ENCODE results near the gene NSD2.
"Not testable (repeated sequence)": the region's sequence is repeated elsewhere in the genome, so short reads cannot be mapped to it uniquely, and the experiment has no call there.

The NSD2 gene

GRCh38 chr4:1996866-1997611 lies 125.8 kb downstream of the NSD2 start:
- no peak for TF ChIP-seq CTCF (IDR thresholded peaks at IDR 0.05)
- Histone ChIP-seq H3K9ac (no peak overlapping the region), H3K4me2 (ENCODE audit: low read length) (peak overlapping the region; percentile 79), H3K36me3 (ENCODE audit: control insufficient read depth, insufficient read depth, low read length) (no peaks in the 10 kb centered on the region), H3K27ac (no peak overlapping the region), H3K27me3 (ENCODE audit: control insufficient read depth, insufficient read depth, low read length) (no peaks in the 10 kb centered on the region), H3K4me1 (no peaks in the 10 kb centered on the region), H3K9me3 (ENCODE audit: control insufficient read depth, low read length) (no peaks in the 10 kb centered on the region), H2AFZ (no peak overlapping the region), H3K4me3 (ENCODE audit: low read depth, low read length) (no peak overlapping the region), H3K79me2 (peaks cover 26% of the 10 kb centered on the region)

- Histone ChIP-seq H3K9ac (no peak overlapping the region), H3K27ac (peak overlapping the region; percentile 69), H2AFZ (no peak overlapping the region), H3K36me3 (ENCODE audit: control insufficient read depth, insufficient read depth, low read length) (no peaks in the 10 kb centered on the region), H3K4me2 (ENCODE audit: low read length) (peak overlapping the region; percentile 79), H3K27me3 (ENCODE audit: control insufficient read depth, insufficient read depth, low read length) (no peaks in the 10 kb centered on the region), H3K4me3 (ENCODE audit: low read depth, low read length) (peak overlapping the region; percentile 25), H3K4me1 (no peaks in the 10 kb centered on the region), H3K9me3 (ENCODE audit: control insufficient read depth, low read length) (no peaks in the 10 kb centered on the region), H3K79me2 (peaks cover 22% of the 10 kb centered on the region)
- TF ChIP-seq CTCF (IDR thresholded peaks at IDR 0.05), result no peak
These were observed 126.5 kb downstream of the NSD2 start for GRCh38 chr4:1997712-1998111.

GRCh38 chr4:1998296-1998695 lies 127.1 kb downstream of the NSD2 start:
- H3K27ac ChIP-seq, result peak overlapping the region; percentile 69
- H2AFZ ChIP-seq, result no peak overlapping the region
- no peak for TF ChIP-seq CTCF (IDR thresholded peaks at IDR 0.05)
- H3K9me3 ChIP-seq (ENCODE audit: control insufficient read depth, low read length), result no peaks in the 10 kb centered on the region
- no peaks in the 10 kb centered on the region for H3K4me1 ChIP-seq
- H3K79me2 ChIP-seq, result peaks cover 18% of the 10 kb centered on the region
- peak overlapping the region; percentile 25 for H3K4me3 ChIP-seq (ENCODE audit: low read depth, low read length)
- H3K4me2 ChIP-seq (ENCODE audit: low read length), result peak overlapping the region; percentile 79
- no peak overlapping the region for H3K9ac ChIP-seq
- no peaks in the 10 kb centered on the region for H3K27me3 ChIP-seq (ENCODE audit: control insufficient read depth, insufficient read depth, low read length)
- no peaks in the 10 kb centered on the region for H3K36me3 ChIP-seq (ENCODE audit: control insufficient read depth, insufficient read depth, low read length)

- H3K9me3 ChIP-seq (ENCODE audit: control insufficient read depth, low read length); H3K4me1 ChIP-seq; H3K9ac ChIP-seq; H2AFZ ChIP-seq; H3K36me3 ChIP-seq (ENCODE audit: control insufficient read depth, insufficient read depth, low read length); H3K27me3 ChIP-seq (ENCODE audit: control insufficient read depth, insufficient read depth, low read length): not testable (repeated sequence)
- Histone ChIP-seq H3K79me2 (peaks cover 16% of the 10 kb centered on the region), H3K27ac (peak overlapping the region; percentile 69), H3K4me2 (ENCODE audit: low read length) (peak overlapping the region; percentile 29), H3K4me3 (ENCODE audit: low read depth, low read length) (peak overlapping the region; percentile 9)
These were observed 128.1 kb downstream of the NSD2 start for GRCh38 chr4:1999308-1999707.

- H2AFZ ChIP-seq; H3K27ac ChIP-seq; H3K27me3 ChIP-seq (ENCODE audit: control insufficient read depth, insufficient read depth, low read length); H3K4me3 ChIP-seq (ENCODE audit: low read depth, low read length); H3K4me2 ChIP-seq (ENCODE audit: low read length); H3K36me3 ChIP-seq (ENCODE audit: control insufficient read depth, insufficient read depth, low read length); H3K9ac ChIP-seq; H3K4me1 ChIP-seq; H3K9me3 ChIP-seq (ENCODE audit: control insufficient read depth, low read length): not testable (repeated sequence)
- H3K79me2 ChIP-seq, result peaks cover 22% of the 10 kb centered on the region
These were observed 132.2 kb downstream of the NSD2 start for GRCh38 chr4:2003361-2003760.

GRCh38 chr4:2006367-2006766 lies 135.2 kb downstream of the NSD2 start:
- no peaks in the 10 kb centered on the region for H3K9me3 ChIP-seq (ENCODE audit: control insufficient read depth, low read length)
- no peak overlapping the region for H3K4me2 ChIP-seq (ENCODE audit: low read length)
- no peaks in the 10 kb centered on the region for H3K36me3 ChIP-seq (ENCODE audit: control insufficient read depth, insufficient read depth, low read length)
- peaks cover 18% of the 10 kb centered on the region for H3K79me2 ChIP-seq
- no peak overlapping the region for H3K4me3 ChIP-seq (ENCODE audit: low read depth, low read length)
- peaks cover 4% of the 10 kb centered on the region for H3K4me1 ChIP-seq
- no peak overlapping the region for H3K9ac ChIP-seq
- TF ChIP-seq CTCF (IDR thresholded peaks at IDR 0.05), result no peak
- H2AFZ ChIP-seq, result no peak overlapping the region
- H3K27me3 ChIP-seq (ENCODE audit: control insufficient read depth, insufficient read depth, low read length), result no peaks in the 10 kb centered on the region
- no peak overlapping the region for H3K27ac ChIP-seq

All from parathyroid adenoma (tissue), 2 donors.